ENCODE data around the gene CRLF2.

GRCh38 chrX:1223242-1223600 lies 10.8 kb upstream of the CRLF2 start:
- TF ChIP-seq REST (IDR thresholded peaks at IDR 0.05; ENCODE audit: low read depth) = no peak
- no peak for TF ChIP-seq RAD21 (IDR thresholded peaks at IDR 0.05; ENCODE audit: low read depth)
- no peak for TF ChIP-seq CTCF (IDR thresholded peaks at IDR 0.05 in 2 of 3, conservative IDR thresholded peaks at IDR 0.05 in 1 of 3; ENCODE audit: borderline replicate concordance in 1 of 3, insufficient read depth in 1 of 3, low read depth in 2 of 3, low read length in 2 of 3)
- TF ChIP-seq SIN3A (IDR thresholded peaks at IDR 0.05; ENCODE audit: low read depth) = no peak
- TF ChIP-seq POLR2A (IDR thresholded peaks at IDR 0.05; ENCODE audit: borderline replicate concordance, extremely low read depth, insufficient read depth, insufficient read length) = no peak
